ENCODE results near the gene TMEM72. TPM values are rescaled to one million over a fixed set of nuclear protein-coding genes. Genes with fewer than 3 reads are reported as not detected.

TMEM72 gene
- total and polyA plus RNA-seq, 2 experiments from 2014 or later, result not detected

- peak; percentile 85 for ATAC-seq
- Histone ChIP-seq H3K27me3 (ENCODE audit: insufficient read depth) (no peaks in the 10 kb centered on the region), H3F3A (replicated peaks; ENCODE audit: low read depth) (no peaks in the 10 kb centered on the region), H3K9me2 (ENCODE audit: insufficient read depth) (no peaks in the 10 kb centered on the region), H3K4me2 (0 out of 2 replicates have a peak overlapping the region, but pooled peaks have one; percentile 32), H3K79me2 (replicated peaks; ENCODE audit: insufficient read depth) (no peaks in the 10 kb centered on the region), H3K27ac (ENCODE audit: low read depth) (no peak overlapping the region), H3K36me3 (ENCODE audit: insufficient read depth) (no peaks in the 10 kb centered on the region), H3K4me1 (ENCODE audit: insufficient read depth) (0 out of 2 replicates have a peak, but pooled peaks cover 6% of the 10 kb centered on the region), H4K20me1 (replicated peaks; ENCODE audit: insufficient read depth) (no peaks in the 10 kb centered on the region), H2AFZ (peak overlapping the region; percentile 93), H3K4me3 (no peak overlapping the region)
- Mint-ChIP-seq H3K27ac (peak overlapping the region; percentile 75), H3K4me3 (no peak overlapping the region), H3K36me3 (ENCODE audit: low read depth) (peaks cover 2% of the 10 kb centered on the region; the same call in 2 of the 3 replicates), H3K27me3 (ENCODE audit: insufficient read depth, low read depth, poor library complexity) (peaks cover 8% of the 10 kb centered on the region), H3K4me1 (peaks cover 13% of the 10 kb centered on the region; the same call in 2 of the 3 replicates), H3K9me3 (peaks cover 3% of the 10 kb centered on the region; the same call in 1 of the 3 replicates)
- peak; percentile 44 for DNase-seq (ENCODE audit: low spot score)
- TF ChIP-seq EZH2phosphoT487 (IDR thresholded peaks at IDR 0.05; ENCODE audit: unreplicated experiment), result no peak
- no peak for TF ChIP-seq ZNF114 (CRISPR knock-in tag; IDR thresholded peaks at IDR 0.05)
- TF ChIP-seq JUNB (IDR thresholded peaks at IDR 0.05; ENCODE audit: unreplicated experiment), result no peak
Observed at GRCh38 chr10:44899450-44900080, 11.6 kb upstream of the TMEM72 start.

GRCh38 chr10:44902941-44903545 is 8.1 kb upstream of the TMEM72 start:
- DNase-seq (ENCODE audit: low spot score) (no peak), ATAC-seq (no peak)
- Histone ChIP-seq H3K27me3 (ENCODE audit: insufficient read depth) (no peaks in the 10 kb centered on the region), H3K9me2 (ENCODE audit: insufficient read depth) (no peaks in the 10 kb centered on the region; the same call in 1 of the 2 replicates), H3K79me2 (replicated peaks; ENCODE audit: insufficient read depth) (no peaks in the 10 kb centered on the region), H3K4me1 (ENCODE audit: insufficient read depth) (peaks cover 6% of the 10 kb centered on the region; the same call in 1 of the 2 replicates), H3F3A (replicated peaks; ENCODE audit: low read depth) (no peaks in the 10 kb centered on the region), H2AFZ (peak overlapping the region; percentile 80; the same call in 1 of the 2 replicates), H4K20me1 (replicated peaks; ENCODE audit: insufficient read depth) (no peaks in the 10 kb centered on the region), H3K4me3 (no peak overlapping the region), H3K36me3 (ENCODE audit: insufficient read depth) (no peaks in the 10 kb centered on the region), H3K4me2 (no peak overlapping the region), H3K27ac (ENCODE audit: low read depth) (no peak overlapping the region)
- Mint-ChIP-seq H3K4me3 (no peak overlapping the region), H3K4me1 (peaks cover 17% of the 10 kb centered on the region), H3K36me3 (ENCODE audit: low read depth) (peaks cover 2% of the 10 kb centered on the region; the same call in 2 of the 3 replicates), H3K27ac (no peak overlapping the region), H3K27me3 (ENCODE audit: insufficient read depth, low read depth, poor library complexity) (peaks cover 9% of the 10 kb centered on the region), H3K9me3 (peaks cover 3% of the 10 kb centered on the region; the same call in 1 of the 3 replicates)
- TF ChIP-seq ZNF331 (CRISPR knock-in tag; IDR thresholded peaks at IDR 0.05; ENCODE audit: low read depth) (no peak), CTCF (conservative IDR thresholded peaks at IDR 0.05; ENCODE audit: low read depth in 2 of 2) (no peak), STAT1 (IDR thresholded peaks at IDR 0.05; ENCODE audit: unreplicated experiment) (no peak), EZH2phosphoT487 (IDR thresholded peaks at IDR 0.05; ENCODE audit: unreplicated experiment) (no peak), CREB1 (CRISPR knock-in tag; IDR thresholded peaks at IDR 0.05; ENCODE audit: low read depth) (no peak), NANOG (IDR thresholded peaks at IDR 0.05; ENCODE audit: borderline replicate concordance) (no peak), ZNF462 (CRISPR knock-in tag; IDR thresholded peaks at IDR 0.05) (no peak)

All from GM23338 (cell line).